Activated naive CD4-positive, alpha-beta T cell treated with anti-CD3 and anti-CD28 coated beads for 36 hours (primary cell): Measurements from ENCODE around the gene RINL. TPM values are rescaled to one million over a fixed set of nuclear protein-coding genes. Genes with fewer than 3 reads are reported as not detected.

ENCODE experiments used
- CTCF ChIA-PET: fragments of 350-600 bp; sonication (Branson Sonifier 250); formaldehyde crosslinking; loops from one replicate; lab custom pipeline; 2021; ENCODE audit warnings: antibody characterized with exemption; lab: Charles Lee
- DNase-seq: peaks from one replicate; pipeline ENCODE4 v3.0.0-alpha.2; 2020
- H3K27ac Mint-ChIP-seq: one replicate; pipeline ENCODE4 v1.8.0; 2021; ENCODE audit warnings: mild to moderate bottlenecking, mixed read lengths
- H3K27me3 Mint-ChIP-seq: one replicate; pipeline ENCODE4 v1.8.0; 2021; ENCODE audit warnings: low read depth, mixed read lengths
- H3K36me3 Mint-ChIP-seq: one replicate; pipeline ENCODE4 v1.8.0; 2021; ENCODE audit warnings: low read depth, mixed read lengths
- H3K4me1 Mint-ChIP-seq: one replicate; pipeline ENCODE4 v1.8.0; 2021; ENCODE audit warnings: low read depth, mixed read lengths
- H3K4me3 Mint-ChIP-seq: one replicate; pipeline ENCODE4 v1.8.0; 2021; ENCODE audit warnings: mild to moderate bottlenecking, moderate library complexity, mixed read lengths
- H3K9me3 Mint-ChIP-seq: one replicate; pipeline ENCODE4 v1.8.0; 2021; ENCODE audit warnings: mixed read lengths
- intact Hi-C: fragments of 100-400 bp; cut with micrococcal nuclease; formaldehyde crosslinking; loops from one replicate; pipeline ENCODE4 v1.15.1; 2023
- total RNA-seq, 2 experiments: library from RNA; stranded (reverse); gene quantifications; one replicate each; pipeline ENCODE4 v1.2.3, GENCODE V29; 2021

Gene RINL
- total RNA-seq, 2 experiments from 2014 or later: 107 to 117 TPM

- peak; percentile 74 for DNase-seq
- H3K27me3 Mint-ChIP-seq: no peaks in the 10 kb centered on the region
- peaks cover 91% of the 10 kb centered on the region for H3K4me1 Mint-ChIP-seq
- intact Hi-C loops: no loop called here
- no peaks in the 10 kb centered on the region for H3K9me3 Mint-ChIP-seq
- CTCF ChIA-PET: interaction anchor here (0.8 to 1.0 kb wide), 3 partner anchors 11 to 57 kb away, joined by 3 to 6 read pairs (median 3); partner anchors contain the start of genes ECH1 and NFKBIB
- peak overlapping the region; percentile 93 for H3K27ac Mint-ChIP-seq
- H3K36me3 Mint-ChIP-seq: peaks cover 82% of the 10 kb centered on the region
- peak overlapping the region; percentile 65 for H3K4me3 Mint-ChIP-seq
These were observed 35.5 kb downstream of the RINL start for GRCh38 chr19:38842439-38843174.

GRCh38 chr19:38841787-38842438, 36.2 kb downstream of the RINL start:
- Mint-ChIP-seq H3K27me3 (no peaks in the 10 kb centered on the region), H3K4me1 (peaks cover 86% of the 10 kb centered on the region), H3K4me3 (peak overlapping the region; percentile 65), H3K27ac (peak overlapping the region; percentile 93), H3K9me3 (no peaks in the 10 kb centered on the region), H3K36me3 (peaks cover 81% of the 10 kb centered on the region)
- peak; percentile 68 for DNase-seq
- intact Hi-C loops: no loop called here
- CTCF ChIA-PET: interaction anchor here (0.8 to 1.0 kb wide), 3 partner anchors 10 to 58 kb away, joined by 3 to 6 read pairs (median 3); partner anchors contain the start of genes ECH1 and NFKBIB

- Mint-ChIP-seq H3K27me3 (no peaks in the 10 kb centered on the region), H3K27ac (peak overlapping the region; percentile 93), H3K9me3 (no peaks in the 10 kb centered on the region), H3K4me1 (peaks cover 81% of the 10 kb centered on the region), H3K4me3 (no peak overlapping the region), H3K36me3 (peaks cover 83% of the 10 kb centered on the region)
- CTCF ChIA-PET: interaction anchor here (0.7 to 1.4 kb wide), 2 partner anchors 46 to 111 kb away, joined by 3 read pairs; no protein-coding TSS in a partner anchor
- intact Hi-C loops: no loop called here
- no peak for DNase-seq
These were observed 36.8 kb downstream of the RINL start for GRCh38 chr19:38841180-38841766.

GRCh38 chr19:38840583-38840968, 37.5 kb downstream of the RINL start:
- CTCF ChIA-PET: interaction anchor here (0.7 to 1.4 kb wide), 2 partner anchors 47 to 110 kb away, joined by 3 read pairs; no protein-coding TSS in a partner anchor
- intact Hi-C loops: no loop called here
- H3K4me3 Mint-ChIP-seq: no peak overlapping the region

GRCh38 chr19:38839816-38840582, 38.1 kb downstream of the RINL start:
- Mint-ChIP-seq H3K4me1 (peaks cover 68% of the 10 kb centered on the region), H3K27me3 (no peaks in the 10 kb centered on the region), H3K4me3 (peak overlapping the region; percentile 15), H3K36me3 (peaks cover 77% of the 10 kb centered on the region), H3K9me3 (no peaks in the 10 kb centered on the region), H3K27ac (peak overlapping the region; percentile 93)
- CTCF ChIA-PET: interaction anchor here (1.4 kb wide), 1 partner anchor 48 kb away, joined by 3 read pairs; no protein-coding TSS in a partner anchor
- intact Hi-C loops: loop anchor here (10.0 kb wide), 2 partner anchors 435 to 525 kb away; partner anchors contain the start of genes FAM98C, KCNK6 and YIF1B
- DNase-seq: peak; percentile 30

More at GRCh38 chr19:38840583-38840968, 37.5 kb downstream of the RINL start:
- Mint-ChIP-seq H3K9me3 (no peaks in the 10 kb centered on the region), H3K27me3 (no peaks in the 10 kb centered on the region), H3K36me3 (peaks cover 81% of the 10 kb centered on the region), H3K27ac (peak overlapping the region; percentile 93), H3K4me1 (peaks cover 74% of the 10 kb centered on the region)
- DNase-seq: no peak

GRCh38 chr19:38838986-38839761, 38.9 kb downstream of the RINL start:
- H3K4me3 Mint-ChIP-seq: peak overlapping the region; percentile 37
- no peaks in the 10 kb centered on the region for H3K27me3 Mint-ChIP-seq

GRCh38 chr19:38838208-38838985, 39.7 kb downstream of the RINL start:
- CTCF ChIA-PET: interaction anchor here (0.7 to 0.9 kb wide), 2 partner anchors 9 to 203 kb away, joined by 3 to 4 read pairs; no protein-coding TSS in a partner anchor
- peaks cover 61% of the 10 kb centered on the region for H3K36me3 Mint-ChIP-seq
- H3K9me3 Mint-ChIP-seq: no peaks in the 10 kb centered on the region
- H3K27ac Mint-ChIP-seq: peak overlapping the region; percentile 89
- H3K27me3 Mint-ChIP-seq: no peaks in the 10 kb centered on the region
- H3K4me3 Mint-ChIP-seq: peak overlapping the region; percentile 37
- peaks cover 60% of the 10 kb centered on the region for H3K4me1 Mint-ChIP-seq
- intact Hi-C loops: loop anchor here (1.0 to 10.0 kb wide), 6 partner anchors 11 to 524 kb away; partner anchors contain the start of genes FAM98C, HNRNPL, KCNK6 and YIF1B
- DNase-seq: peak; percentile 94

More at GRCh38 chr19:38838986-38839761, 38.9 kb downstream of the RINL start:
- no peak for DNase-seq
- peaks cover 69% of the 10 kb centered on the region for H3K36me3 Mint-ChIP-seq
- H3K9me3 Mint-ChIP-seq: no peaks in the 10 kb centered on the region
- H3K4me1 Mint-ChIP-seq: peaks cover 64% of the 10 kb centered on the region
- intact Hi-C loops: loop anchor here (1.0 to 10.0 kb wide), 6 partner anchors 10 to 524 kb away; partner anchors contain the start of genes FAM98C, HNRNPL, KCNK6 and YIF1B
- CTCF ChIA-PET: interaction anchor here (0.7 to 0.9 kb wide), 2 partner anchors 8 to 204 kb away, joined by 3 to 4 read pairs; no protein-coding TSS in a partner anchor
- H3K27ac Mint-ChIP-seq: peak overlapping the region; percentile 89

- Mint-ChIP-seq H3K27ac (peak overlapping the region; percentile 89), H3K9me3 (no peaks in the 10 kb centered on the region), H3K27me3 (no peaks in the 10 kb centered on the region), H3K36me3 (peaks cover 54% of the 10 kb centered on the region), H3K4me1 (peaks cover 53% of the 10 kb centered on the region), H3K4me3 (no peak overlapping the region)
- CTCF ChIA-PET: no interaction called here
- intact Hi-C loops: loop anchor here (1.0 to 10.0 kb wide), 6 partner anchors 12 to 523 kb away; partner anchors contain the start of genes FAM98C, HNRNPL, KCNK6 and YIF1B
- no peak for DNase-seq
These were observed 40.4 kb downstream of the RINL start for GRCh38 chr19:38837656-38838121.

GRCh38 chr19:38836983-38837626, 41.0 kb downstream of the RINL start:
- intact Hi-C loops: loop anchor here (10.0 kb wide), 2 partner anchors 432 to 522 kb away; partner anchors contain the start of genes FAM98C, KCNK6 and YIF1B
- peak overlapping the region; percentile 76 for H3K27ac Mint-ChIP-seq
- no peak for DNase-seq
- no peaks in the 10 kb centered on the region for H3K27me3 Mint-ChIP-seq
- peaks cover 49% of the 10 kb centered on the region for H3K4me1 Mint-ChIP-seq
- H3K4me3 Mint-ChIP-seq: no peak overlapping the region
- CTCF ChIA-PET: no interaction called here
- no peaks in the 10 kb centered on the region for H3K9me3 Mint-ChIP-seq
- peaks cover 48% of the 10 kb centered on the region for H3K36me3 Mint-ChIP-seq
